Ishikawa (cell line): ENCODE data around the gene TLE4.

Experiments
- CEBPB ChIP-seq: IDR thresholded peaks from 2 replicates; pipeline ENCODE4 v1.6.1; 2012
- CREB1 ChIP-seq: IDR thresholded peaks from 2 replicates; pipeline ENCODE4 v1.6.1; 2012; ENCODE audit warnings: low read depth
- EGR1 ChIP-seq: IDR thresholded peaks from 2 replicates; pipeline ENCODE4 v1.6.1; 2012
- EP300 ChIP-seq: IDR thresholded peaks from 2 replicates; pipeline ENCODE4 v1.6.1; 2012; ENCODE audit warnings: borderline replicate concordance
- FOXM1 ChIP-seq: IDR thresholded peaks from 2 replicates; pipeline ENCODE4 v1.6.1; 2012; ENCODE audit warnings: low read depth, borderline replicate concordance
- NFIC ChIP-seq: IDR thresholded peaks from 2 replicates; pipeline ENCODE4 v1.6.1; 2012
- RAD21 ChIP-seq: IDR thresholded peaks from 2 replicates; pipeline ENCODE4 v1.6.1; 2012; ENCODE audit warnings: low read depth
- TAF1 ChIP-seq: IDR thresholded peaks from 2 replicates; pipeline ENCODE4 v1.6.1; 2012; ENCODE audit warnings: low read depth, mild to moderate bottlenecking
- TCF12 ChIP-seq: IDR thresholded peaks from 2 replicates; pipeline ENCODE4 v1.6.1; 2012; ENCODE audit warnings: low read depth
- TEAD4 ChIP-seq: IDR thresholded peaks from 2 replicates; pipeline ENCODE4 v1.6.1; 2012
- YY1 ChIP-seq: IDR thresholded peaks from 2 replicates; pipeline ENCODE4 v1.6.1; 2012; ENCODE audit warnings: low read depth
- ZBTB7A ChIP-seq: IDR thresholded peaks from 2 replicates; pipeline ENCODE4 v1.6.1; 2012; ENCODE audit warnings: low read depth
- TF ChIP-seq, protein P1 (sequence below): IDR thresholded peaks from 2 replicates; pipeline ENCODE4 v1.6.1; 2012
- TF ChIP-seq, protein P2 (sequence below): IDR thresholded peaks from 2 replicates; pipeline ENCODE4 v1.6.1; 2012
- TF ChIP-seq, protein P3 (sequence below): IDR thresholded peaks from 2 replicates; pipeline ENCODE4 v1.6.1; 2012; ENCODE audit warnings: low read depth, mild to moderate bottlenecking

Gene TLE4

DNA sequence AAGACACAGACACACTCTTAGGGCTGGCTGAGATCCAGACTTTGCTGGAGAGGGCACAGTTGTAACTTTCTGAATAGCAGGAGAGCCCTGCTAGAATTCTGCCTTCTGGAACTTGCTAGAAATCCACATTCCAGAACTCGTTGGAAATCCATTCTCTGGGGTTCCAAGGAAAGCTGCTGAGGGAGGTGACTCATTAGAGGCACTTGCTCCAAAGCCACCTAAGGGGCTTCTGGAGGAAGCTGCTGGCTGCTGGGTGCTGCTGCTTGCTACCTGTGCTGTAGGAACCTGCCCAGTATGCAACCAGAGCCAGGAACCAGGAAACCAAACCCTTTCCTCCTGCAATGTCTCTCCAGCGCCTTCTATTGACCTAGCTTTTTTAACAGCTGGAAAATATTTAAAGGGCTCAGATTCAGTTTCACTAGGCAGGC lies 4.1 kb upstream of the TLE4 start:
- no peak for TF ChIP-seq EGR1

DNA sequence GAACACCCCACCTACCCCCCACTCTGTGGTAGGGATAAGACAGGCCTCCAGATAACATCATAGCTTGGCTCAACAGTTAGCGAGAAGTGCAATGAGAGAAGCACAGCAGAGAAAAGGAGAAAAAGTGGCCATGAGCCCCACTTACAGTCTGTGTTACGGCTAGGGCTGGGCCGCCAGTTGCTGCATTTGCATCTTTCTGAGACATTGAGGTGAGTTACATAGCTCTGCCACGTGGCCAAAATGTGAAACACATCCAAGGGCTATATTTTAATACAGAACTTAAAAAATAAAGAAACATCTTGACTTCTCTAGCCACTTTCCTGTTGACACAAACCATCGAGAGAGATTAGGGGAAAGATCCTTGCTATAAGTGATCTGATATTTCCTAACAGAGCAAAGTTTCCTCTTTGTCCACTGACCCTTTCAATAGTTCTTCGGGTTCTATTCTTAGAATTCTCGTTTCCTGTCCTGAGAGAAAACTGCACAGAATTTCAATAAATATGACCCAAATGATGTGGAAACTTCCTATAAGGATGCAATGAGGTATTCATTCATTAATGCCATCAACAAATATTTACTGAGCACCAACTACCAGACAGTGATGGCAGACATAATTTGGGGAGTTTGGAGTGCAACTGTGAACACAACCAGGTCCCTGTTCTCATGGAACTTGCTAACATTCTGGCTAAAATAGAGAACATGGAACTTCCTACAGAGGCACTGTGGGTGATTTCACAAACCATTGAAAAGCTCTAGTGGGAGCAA lies 3.2 kb upstream of the TLE4 start:
- TF ChIP-seq ZBTB7A = no peak
- TF ChIP-seq CREB1 = no peak
- no peak for TF ChIP-seq YY1
- TF ChIP-seq EGR1 = no peak
- no peak for TF ChIP-seq EP300
- TF ChIP-seq, protein P1, sequence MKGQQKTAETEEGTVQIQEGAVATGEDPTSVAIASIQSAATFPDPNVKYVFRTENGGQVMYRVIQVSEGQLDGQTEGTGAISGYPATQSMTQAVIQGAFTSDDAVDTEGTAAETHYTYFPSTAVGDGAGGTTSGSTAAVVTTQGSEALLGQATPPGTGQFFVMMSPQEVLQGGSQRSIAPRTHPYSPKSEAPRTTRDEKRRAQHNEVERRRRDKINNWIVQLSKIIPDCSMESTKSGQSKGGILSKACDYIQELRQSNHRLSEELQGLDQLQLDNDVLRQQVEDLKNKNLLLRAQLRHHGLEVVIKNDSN = no peak
- TF ChIP-seq, protein P2, sequence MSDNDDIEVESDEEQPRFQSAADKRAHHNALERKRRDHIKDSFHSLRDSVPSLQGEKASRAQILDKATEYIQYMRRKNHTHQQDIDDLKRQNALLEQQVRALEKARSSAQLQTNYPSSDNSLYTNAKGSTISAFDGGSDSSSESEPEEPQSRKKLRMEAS = no peak
- no peak for TF ChIP-seq TCF12
- TF ChIP-seq, protein P3, sequence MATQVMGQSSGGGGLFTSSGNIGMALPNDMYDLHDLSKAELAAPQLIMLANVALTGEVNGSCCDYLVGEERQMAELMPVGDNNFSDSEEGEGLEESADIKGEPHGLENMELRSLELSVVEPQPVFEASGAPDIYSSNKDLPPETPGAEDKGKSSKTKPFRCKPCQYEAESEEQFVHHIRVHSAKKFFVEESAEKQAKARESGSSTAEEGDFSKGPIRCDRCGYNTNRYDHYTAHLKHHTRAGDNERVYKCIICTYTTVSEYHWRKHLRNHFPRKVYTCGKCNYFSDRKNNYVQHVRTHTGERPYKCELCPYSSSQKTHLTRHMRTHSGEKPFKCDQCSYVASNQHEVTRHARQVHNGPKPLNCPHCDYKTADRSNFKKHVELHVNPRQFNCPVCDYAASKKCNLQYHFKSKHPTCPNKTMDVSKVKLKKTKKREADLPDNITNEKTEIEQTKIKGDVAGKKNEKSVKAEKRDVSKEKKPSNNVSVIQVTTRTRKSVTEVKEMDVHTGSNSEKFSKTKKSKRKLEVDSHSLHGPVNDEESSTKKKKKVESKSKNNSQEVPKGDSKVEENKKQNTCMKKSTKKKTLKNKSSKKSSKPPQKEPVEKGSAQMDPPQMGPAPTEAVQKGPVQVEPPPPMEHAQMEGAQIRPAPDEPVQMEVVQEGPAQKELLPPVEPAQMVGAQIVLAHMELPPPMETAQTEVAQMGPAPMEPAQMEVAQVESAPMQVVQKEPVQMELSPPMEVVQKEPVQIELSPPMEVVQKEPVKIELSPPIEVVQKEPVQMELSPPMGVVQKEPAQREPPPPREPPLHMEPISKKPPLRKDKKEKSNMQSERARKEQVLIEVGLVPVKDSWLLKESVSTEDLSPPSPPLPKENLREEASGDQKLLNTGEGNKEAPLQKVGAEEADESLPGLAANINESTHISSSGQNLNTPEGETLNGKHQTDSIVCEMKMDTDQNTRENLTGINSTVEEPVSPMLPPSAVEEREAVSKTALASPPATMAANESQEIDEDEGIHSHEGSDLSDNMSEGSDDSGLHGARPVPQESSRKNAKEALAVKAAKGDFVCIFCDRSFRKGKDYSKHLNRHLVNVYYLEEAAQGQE = no peak
- no peak for TF ChIP-seq TAF1
- TF ChIP-seq CEBPB = no peak
- no peak for TF ChIP-seq TEAD4
- no peak for TF ChIP-seq RAD21

DNA sequence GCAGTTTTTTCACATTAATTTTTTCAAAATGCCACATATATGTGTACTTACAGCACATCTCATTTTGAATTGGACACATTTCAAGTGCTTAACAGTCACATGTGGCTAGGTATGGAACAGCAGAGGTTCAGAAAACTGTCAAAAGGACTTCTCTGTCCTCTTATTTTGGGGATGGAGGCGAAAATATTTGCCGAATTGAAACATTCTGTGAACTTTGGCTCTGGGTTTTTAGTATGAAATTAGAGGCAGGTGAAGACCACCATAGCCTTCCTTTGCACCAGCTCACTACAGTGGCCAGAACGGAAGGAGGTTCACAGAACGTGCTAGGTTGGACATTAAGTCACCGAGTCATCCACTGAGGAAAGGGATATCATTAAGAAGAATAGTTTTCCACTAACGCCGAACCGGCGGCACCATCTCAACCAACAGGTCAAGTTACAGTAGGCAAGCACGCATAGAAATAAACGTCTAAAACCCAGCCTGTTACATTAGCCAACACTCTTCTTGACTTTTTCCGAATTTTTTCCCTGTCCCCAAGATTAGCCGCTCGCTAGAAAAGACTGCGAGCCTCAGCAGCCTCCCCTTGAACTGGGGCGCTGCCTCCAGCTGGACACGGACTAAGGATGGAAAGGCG lies 1.8 kb upstream of the TLE4 start:
- TF ChIP-seq EGR1 (no peak), ZBTB7A (no peak), FOXM1 (no peak), NFIC (no peak), YY1 (no peak), CEBPB (no peak), CREB1 (no peak), TEAD4 (no peak), RAD21 (no peak), TAF1 (no peak), EP300 (no peak), TCF12 (no peak)
- TF ChIP-seq, protein P3 = no peak
- TF ChIP-seq, protein P1 = no peak
- TF ChIP-seq, protein P2 = no peak

DNA sequence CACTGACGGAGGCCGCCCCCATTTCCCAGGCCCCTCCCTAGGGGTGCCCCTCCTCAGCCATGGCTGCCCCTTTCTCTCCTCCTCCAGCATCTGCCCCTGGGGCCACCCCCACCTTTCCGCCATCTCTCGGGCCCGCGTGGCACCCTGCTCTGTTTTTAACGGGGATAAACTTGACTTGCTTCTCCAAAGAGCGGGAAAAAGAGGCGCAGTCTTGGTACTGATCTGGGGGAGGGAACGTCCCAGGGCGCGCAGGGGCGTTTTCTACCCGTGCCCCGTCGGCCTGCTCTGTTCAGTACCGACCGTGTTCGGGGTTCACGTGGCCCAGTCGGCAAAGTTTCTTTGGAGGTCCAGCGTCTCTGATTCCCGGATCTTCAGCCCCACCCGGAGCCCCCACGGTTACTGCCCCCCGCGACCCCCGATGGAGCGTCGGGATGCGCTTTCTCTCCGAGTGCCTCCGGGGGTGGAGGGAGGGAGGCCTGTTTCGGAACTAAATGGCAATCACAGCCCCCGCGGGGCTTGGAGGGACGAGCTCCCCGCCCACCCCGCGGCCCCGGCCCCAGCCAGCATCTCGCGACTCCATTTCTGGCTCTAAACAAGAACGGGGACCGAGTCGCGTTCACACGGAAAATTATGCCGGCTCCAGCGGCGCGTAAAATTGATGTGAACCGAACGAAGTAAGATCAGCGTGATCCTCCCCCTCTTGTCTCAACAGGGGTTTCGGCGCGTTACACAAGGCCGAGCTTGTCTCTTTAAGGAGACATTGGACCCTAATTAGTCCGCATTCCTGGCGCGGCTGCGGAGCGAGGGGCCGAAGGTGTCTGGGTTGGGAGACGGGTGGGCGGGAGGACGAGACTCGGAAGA lies 1.1 kb upstream of the TLE4 start:
- no peak for TF ChIP-seq FOXM1
- no peak for TF ChIP-seq EGR1
- TF ChIP-seq ZBTB7A = no peak
- no peak for TF ChIP-seq TAF1
- TF ChIP-seq, protein P3 = no peak
- no peak for TF ChIP-seq RAD21
- TF ChIP-seq TEAD4 = no peak
- TF ChIP-seq EP300 = no peak
